ENCODE results near the gene NAV3.

- TF ChIP-seq, protein P1, sequence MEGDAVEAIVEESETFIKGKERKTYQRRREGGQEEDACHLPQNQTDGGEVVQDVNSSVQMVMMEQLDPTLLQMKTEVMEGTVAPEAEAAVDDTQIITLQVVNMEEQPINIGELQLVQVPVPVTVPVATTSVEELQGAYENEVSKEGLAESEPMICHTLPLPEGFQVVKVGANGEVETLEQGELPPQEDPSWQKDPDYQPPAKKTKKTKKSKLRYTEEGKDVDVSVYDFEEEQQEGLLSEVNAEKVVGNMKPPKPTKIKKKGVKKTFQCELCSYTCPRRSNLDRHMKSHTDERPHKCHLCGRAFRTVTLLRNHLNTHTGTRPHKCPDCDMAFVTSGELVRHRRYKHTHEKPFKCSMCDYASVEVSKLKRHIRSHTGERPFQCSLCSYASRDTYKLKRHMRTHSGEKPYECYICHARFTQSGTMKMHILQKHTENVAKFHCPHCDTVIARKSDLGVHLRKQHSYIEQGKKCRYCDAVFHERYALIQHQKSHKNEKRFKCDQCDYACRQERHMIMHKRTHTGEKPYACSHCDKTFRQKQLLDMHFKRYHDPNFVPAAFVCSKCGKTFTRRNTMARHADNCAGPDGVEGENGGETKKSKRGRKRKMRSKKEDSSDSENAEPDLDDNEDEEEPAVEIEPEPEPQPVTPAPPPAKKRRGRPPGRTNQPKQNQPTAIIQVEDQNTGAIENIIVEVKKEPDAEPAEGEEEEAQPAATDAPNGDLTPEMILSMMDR (IDR thresholded peaks at IDR 0.05), result no peak
- TF ChIP-seq POLR2A (IDR thresholded peaks at IDR 0.05), result no peak
Observed at GRCh38 chr12:78119351-78119918, 288.7 kb downstream of the NAV3 start.
